ENCODE measurements around the gene KRT80.

KRT80 gene

GRCh38 chr12:52210925-52211650 lies 19.3 kb upstream of the KRT80 start:
- peak; percentile 24 for DNase-seq

- DNase-seq, result peak; percentile 26
These were observed 18.5 kb upstream of the KRT80 start for GRCh38 chr12:52210186-52210924.

- peak; percentile 22 for DNase-seq
These were observed 17.5 kb upstream of the KRT80 start for GRCh38 chr12:52209321-52209720.

GRCh38 chr12:52208424-52209165 lies 16.8 kb upstream of the KRT80 start:
- peak; percentile 25 for DNase-seq

- peak; percentile 69 for DNase-seq
These were observed 16.1 kb upstream of the KRT80 start for GRCh38 chr12:52207895-52208294.

GRCh38 chr12:52207106-52207505 lies 15.3 kb upstream of the KRT80 start:
- DNase-seq, result peak; percentile 15

- peak; percentile 28 for DNase-seq
These were observed 14.7 kb upstream of the KRT80 start for GRCh38 chr12:52206304-52207040.

- DNase-seq, result peak; percentile 24
These were observed 13.9 kb upstream of the KRT80 start for GRCh38 chr12:52205612-52206303.

GRCh38 chr12:52204931-52205505 lies 13.2 kb upstream of the KRT80 start:
- DNase-seq, result peak; percentile 10

- peak; percentile 17 for DNase-seq
These were observed 12.5 kb upstream of the KRT80 start for GRCh38 chr12:52204095-52204930.

- peak; percentile 66 for DNase-seq
These were observed 11.5 kb upstream of the KRT80 start for GRCh38 chr12:52203079-52203921.

- peak; percentile 55 for DNase-seq
These were observed 10.7 kb upstream of the KRT80 start for GRCh38 chr12:52202361-52203078.

- no peak for DNase-seq
These were observed 9.6 kb upstream of the KRT80 start for GRCh38 chr12:52201451-52201839.

- peak; percentile 22 for DNase-seq
These were observed 9.1 kb upstream of the KRT80 start for GRCh38 chr12:52200781-52201450.

GRCh38 chr12:52200086-52200780 lies 8.4 kb upstream of the KRT80 start:
- peak; percentile 35 for DNase-seq

- DNase-seq, result no peak
These were observed 7.6 kb upstream of the KRT80 start for GRCh38 chr12:52199294-52199919.

GRCh38 chr12:52198454-52199215 lies 6.8 kb upstream of the KRT80 start:
- no peak for DNase-seq

All from left hindlimb (tissue), 1 donor.